HCT116 (cell line): ENCODE results near the gene SELENOS. TPM values are rescaled to one million over a fixed set of nuclear protein-coding genes. Genes with fewer than 3 reads are reported as not detected.
A peak's percentile ranks its signal among the peaks of the same experiment; 100 is the strongest.

Experiments used
- ATAC-seq: fragments of 200-7000 bp; cut with Tn5 transposase; 2 replicates; pipeline ENCODE4 v1.9.1; 2020; ENCODE audit warnings: mild to moderate bottlenecking, moderate library complexity
- BruUV-seq: library from RNA; stranded (reverse); fragments of 400-500 nt; replicated peaks from 2 replicates; lab custom pipeline; 2021; lab: Mats Ljungman, UMichigan
- CTCF ChIA-PET: fragments of 300-600 bp; sonication (Branson Sonifier 250); formaldehyde crosslinking; loops from one replicate; lab custom pipeline; 2021; ENCODE audit warnings: antibody characterized with exemption; lab: Charles Lee
- POLR2A ChIA-PET: fragments of 300-600, 350-600 bp; sonication (Branson Sonifier 250); formaldehyde crosslinking; loops from one replicate; lab custom pipeline; 2021; ENCODE audit warnings: antibody characterized with exemption; lab: Charles Lee
- RAD21 ChIA-PET, 2 experiments: fragments of 300-600 bp; sonication (Branson Sonifier 250); formaldehyde crosslinking; loops; one replicate each; lab custom pipeline; 2023; ENCODE audit warnings: low total read pairs in 2 of 2; ENCODE audit not compliant: uncharacterized antibody in 2 of 2, unreplicated experiment in 2 of 2, low non-redundant PET in 1 of 2; lab: Charles Lee
- DNase-seq: peaks from one replicate; pipeline ENCODE4 v3.0.0-alpha.2; 2010; ENCODE audit warnings: low read depth, low spot score
- H2AFZ ChIP-seq: fragments of 200-600 bp; shearing (Covaris generic), sonication (generic); 2 replicates; pipeline ENCODE4 v1.6.1; 2017; ENCODE audit warnings: low read depth, mixed run types, mixed read lengths, antibody characterized with exemption, low read length; ENCODE audit not compliant: poor library complexity, severe bottlenecking
- H3K27ac ChIP-seq: 2 replicates; pipeline ENCODE4 v1.5.1; 2012; ENCODE audit warnings: low read depth, low read length
- H3K27me3 ChIP-seq: fragments of 200-600 bp; sonication (generic); 2 replicates; pipeline ENCODE4 v1.6.1; 2016; ENCODE audit warnings: mixed run types, low read length, mixed read lengths; ENCODE audit not compliant: insufficient read depth
- H3K36me3 ChIP-seq, 2 experiments: fragments of 200-500 bp in 1 of 2; fragments of 200-600 bp in 1 of 2; sonication (Bioruptor generic) in 1 of 2; sonication (generic) in 1 of 2; 2 replicates each; pipeline versions ENCODE4 v1.5.1 to v1.6.1; 2014 to 2016; ENCODE audit warnings: low read length in 2 of 2, inconsistent platforms in 1 of 2, mixed read lengths in 1 of 2, mixed run types in 1 of 2; ENCODE audit not compliant: insufficient read depth in 2 of 2, control insufficient read depth in 1 of 2
- H3K4me1 ChIP-seq, 2 experiments: fragments of 200-600 bp in 1 of 2; sonication (generic) in 1 of 2; 2 replicates each; pipeline versions ENCODE4 v1.5.1 to v1.6.1; 2012 to 2017; ENCODE audit warnings: low read length in 2 of 2, inconsistent platforms in 1 of 2, mild to moderate bottlenecking in 1 of 2, mixed read lengths in 1 of 2, mixed run types in 1 of 2, moderate library complexity in 1 of 2; ENCODE audit not compliant: insufficient read depth in 2 of 2, control insufficient read depth in 1 of 2
- H3K4me2 ChIP-seq: fragments of 200-600 bp; sonication (generic); 2 replicates; pipeline ENCODE4 v1.6.1; 2017; ENCODE audit warnings: mixed run types, low read length, mixed read lengths
- H3K4me3 ChIP-seq, 2 experiments: fragments of 200-600 bp in 1 of 2; sonication (generic) in 1 of 2; replicated peaks in 1 of 2; 2 replicates each; pipeline ENCODE4 v1.5.1; 2011 to 2016; ENCODE audit warnings: low read length in 2 of 2, control low read depth in 1 of 2, low read depth in 1 of 2, mild to moderate bottlenecking in 1 of 2, mixed read lengths in 1 of 2, mixed run types in 1 of 2
- H3K79me2 ChIP-seq: fragments of 200-600 bp; sonication (generic); 2 replicates; pipeline ENCODE4 v1.6.1; 2017; ENCODE audit warnings: mild to moderate bottlenecking, mixed run types, low read length, moderate library complexity, mixed read lengths; ENCODE audit not compliant: insufficient read depth
- H3K9ac ChIP-seq: fragments of 200-600 bp; sonication (generic); 2 replicates; pipeline ENCODE4 v1.6.1; 2016; ENCODE audit warnings: low read length, mixed read lengths
- H3K9me2 ChIP-seq: fragments of 200-600 bp; sonication (generic), shearing (Covaris generic); 2 replicates; pipeline ENCODE4 v1.6.1; 2017; ENCODE audit warnings: mixed run types, mild to moderate bottlenecking, moderate library complexity; ENCODE audit not compliant: insufficient read depth
- H3K9me3 ChIP-seq, 2 experiments: fragments of 200-500 bp in 1 of 2; fragments of 200-600 bp in 1 of 2; sonication (Bioruptor generic) in 1 of 2; sonication (generic) in 1 of 2; 2 replicates each; pipeline ENCODE4 v1.6.1; 2014 to 2017; ENCODE audit warnings: low read length in 2 of 2, mixed read lengths in 2 of 2, inconsistent platforms in 1 of 2, low read depth in 1 of 2, mild to moderate bottlenecking in 1 of 2, mixed run types in 1 of 2, moderate library complexity in 1 of 2; ENCODE audit not compliant: control insufficient read depth in 1 of 2, insufficient read depth in 1 of 2
- H4K20me1 ChIP-seq: fragments of 200-600 bp; sonication (generic), shearing (Covaris generic); 2 replicates; pipeline ENCODE4 v1.6.1; 2017; ENCODE audit warnings: mixed run types, mild to moderate bottlenecking, moderate library complexity; ENCODE audit not compliant: insufficient read depth
- CBX3 ChIP-seq: IDR thresholded peaks from 2 replicates; pipeline ENCODE4 v1.6.1; 2012; ENCODE audit warnings: low read depth
- CEBPB ChIP-seq: IDR thresholded peaks from 2 replicates; pipeline ENCODE4 v1.6.1; 2012; ENCODE audit warnings: low read depth
- EGR1 ChIP-seq: IDR thresholded peaks from 2 replicates; pipeline ENCODE4 v1.6.1; 2012; ENCODE audit warnings: low read depth
- EZH2 ChIP-seq: fragments of 200-600 bp; sonication (generic); IDR thresholded peaks from 2 replicates; pipeline ENCODE4 v1.6.1; 2017; ENCODE audit warnings: antibody characterized with exemption, mixed run types
- EZH2phosphoT487 ChIP-seq: fragments of 200-600 bp; IDR thresholded peaks from 2 replicates; pipeline ENCODE4 v1.6.1; 2018; ENCODE audit warnings: antibody characterized with exemption, borderline replicate concordance
- FOSL1 ChIP-seq: IDR thresholded peaks from 2 replicates; pipeline ENCODE4 v1.6.1; 2012; ENCODE audit warnings: low read depth
- JUND ChIP-seq: IDR thresholded peaks from 2 replicates; pipeline ENCODE4 v1.6.1; 2012
- POLR2A ChIP-seq: IDR thresholded peaks from 2 replicates; pipeline ENCODE4 v1.7.0; 2011; ENCODE audit warnings: borderline replicate concordance; ENCODE audit not compliant: insufficient read depth, insufficient read length; ENCODE audit errors: extremely low read depth
- POLR2AphosphoS5 ChIP-seq: IDR thresholded peaks from 2 replicates; pipeline ENCODE4 v1.6.1; 2011; ENCODE audit warnings: mild to moderate bottlenecking, low read depth, low read length, moderate library complexity
- RAD21 ChIP-seq: IDR thresholded peaks from 2 replicates; pipeline ENCODE4 v1.6.1; 2012; ENCODE audit warnings: low read depth, mild to moderate bottlenecking
- SIN3A ChIP-seq: IDR thresholded peaks from 2 replicates; pipeline ENCODE4 v1.6.1; 2012; ENCODE audit warnings: low read depth
- SP1 ChIP-seq: IDR thresholded peaks from 2 replicates; pipeline ENCODE4 v1.6.1; 2012; ENCODE audit warnings: low read depth
- SRF ChIP-seq: IDR thresholded peaks from 2 replicates; pipeline ENCODE4 v1.6.1; 2012; ENCODE audit warnings: low read depth
- TCF7L2 ChIP-seq: IDR thresholded peaks from 2 replicates; pipeline ENCODE4 v1.7.0; 2011; ENCODE audit warnings: borderline replicate concordance, inconsistent platforms; ENCODE audit not compliant: insufficient read depth, insufficient read length; ENCODE audit errors: extremely low read depth
- YY1 ChIP-seq: IDR thresholded peaks from 2 replicates; pipeline ENCODE4 v1.6.1; 2011; ENCODE audit warnings: low read length, low read depth, moderate library complexity, mild to moderate bottlenecking; ENCODE audit not compliant: insufficient replicate concordance; ENCODE audit errors: extremely low read depth
- ZFX ChIP-seq: fragments of 450-650 bp; IDR thresholded peaks from 2 replicates; pipeline ENCODE4 v1.6.1; 2017
- ZNF274 ChIP-seq: fragments of 200-500 bp; sonication (Bioruptor generic); IDR thresholded peaks from 2 replicates; pipeline ENCODE4 v1.6.1; 2014; ENCODE audit warnings: mild to moderate bottlenecking, low read depth, low read length, inconsistent platforms
- intact Hi-C: fragments of 100-400 bp; cut with micrococcal nuclease; formaldehyde crosslinking; loops from 2 replicates; pipeline ENCODE4 v1.10.0; 2022
- total RNA-seq: library from RNA; stranded (reverse); gene quantifications from one replicate; pipeline ENCODE4 v1.2.1, GENCODE V29; 2021; ENCODE audit not compliant: unreplicated experiment
- TF ChIP-seq, protein P1 (sequence below): IDR thresholded peaks from 2 replicates; pipeline ENCODE4 v1.6.1; 2012
- TF ChIP-seq, protein P2 (sequence below): IDR thresholded peaks from 2 replicates; pipeline ENCODE4 v1.6.1; 2012; ENCODE audit warnings: low read depth
- TF ChIP-seq, protein P3 (sequence below), 3 experiments: fragments of 200-600 bp in 1 of 3; sonication (generic) in 1 of 3; IDR thresholded peaks in 2 of 3; conservative IDR thresholded peaks in 1 of 3; 2 replicates each; pipeline ENCODE4 v1.5.1; 2012 to 2017; ENCODE audit warnings: low read depth in 2 of 3, low read length in 2 of 3, antibody characterized with exemption in 1 of 3, borderline replicate concordance in 1 of 3, control low read depth in 1 of 3, mild to moderate bottlenecking in 1 of 3, mixed read lengths in 1 of 3, mixed run types in 1 of 3, moderate library complexity in 1 of 3; ENCODE audit not compliant: insufficient read depth in 1 of 3

Gene SELENOS
- total RNA-seq, 1 experiment from 2014 or later = 45.6 TPM

DNA sequence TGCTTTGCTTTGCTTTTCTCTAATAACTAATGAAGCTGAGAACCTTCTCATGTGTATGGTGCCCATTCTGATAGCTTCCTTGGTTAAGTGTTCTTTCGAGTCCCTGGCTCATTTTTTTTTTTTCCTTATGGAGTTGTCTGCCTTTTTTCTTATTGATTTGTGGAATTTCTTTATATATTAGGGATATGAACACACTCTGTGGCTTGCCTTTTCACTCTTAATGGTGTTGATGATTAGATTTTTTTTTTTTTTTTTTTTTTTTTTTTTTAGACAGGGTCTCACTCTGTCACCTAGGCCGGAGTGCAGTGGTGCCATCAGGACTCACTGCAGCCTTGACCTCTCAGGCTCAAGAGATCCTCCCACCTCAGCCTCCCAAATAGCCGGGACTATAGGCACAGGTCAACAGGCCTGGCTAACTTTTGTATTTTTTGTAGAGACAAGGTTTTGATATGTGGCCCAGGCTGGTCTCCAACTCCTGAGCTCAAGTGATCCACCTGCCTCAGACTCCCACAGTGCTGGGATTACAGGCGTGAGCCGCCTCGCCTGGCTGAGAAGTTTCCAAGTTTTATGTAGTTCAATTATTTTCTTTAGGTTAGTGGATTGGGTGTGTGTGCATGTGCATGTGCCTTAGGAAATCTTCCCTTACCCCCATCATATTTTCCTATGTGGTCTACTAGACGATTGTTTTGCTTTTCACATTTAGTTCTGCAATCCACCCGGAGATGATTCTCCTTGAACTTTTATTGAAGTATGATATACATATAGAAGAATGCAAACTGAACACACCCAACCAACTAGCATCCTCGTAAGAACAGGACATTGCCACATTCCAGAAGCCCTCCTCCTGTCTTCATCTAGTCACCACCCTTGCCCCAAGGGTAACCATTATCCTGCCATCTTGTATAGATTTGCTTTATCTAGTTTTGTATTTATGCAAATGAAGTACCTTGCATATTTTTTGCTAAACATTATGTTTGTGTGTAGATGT lies 19.4 kb upstream of the SELENOS start:
- no TSS peak for BruUV-seq
- Histone ChIP-seq H3K9ac (no peak overlapping the region; the same call in 1 of the 2 replicates), H2AFZ (no peak overlapping the region), H4K20me1 (peaks cover 24% of the 10 kb centered on the region; the same call in 1 of the 2 replicates), H3K9me2 (no peaks in the 10 kb centered on the region), H3K79me2 (peaks cover 34% of the 10 kb centered on the region), H3K4me2 (peak overlapping the region; percentile 90), H3K9me3 (no peaks in the 10 kb centered on the region), H3K27ac (no peak overlapping the region), H3K36me3 (peaks cover 2 to 9% of the 10 kb centered on the region in 2 experiments; a peak in 2 of 4 replicates), H3K4me3 (peak overlapping the region; percentile 57 to 96; a peak in 3 of 4 replicates), H3K4me1 (peaks cover 15 to 28% of the 10 kb centered on the region in 2 experiments), H3K27me3 (no peaks in the 10 kb centered on the region)
- ChIA-PET RAD21 (no interaction called here), CTCF (interaction anchor here (1.5 kb wide), 1 partner anchor 205 kb away, joined by 4 read pairs; no protein-coding TSS in a partner anchor), POLR2A (no interaction called here)
- intact Hi-C loops = no loop called here
- no peak for ATAC-seq
- TF ChIP-seq SIN3A (no peak), SP1 (no peak), POLR2AphosphoS5 (no peak), CBX3 (no peak), EZH2 (no peak), FOSL1 (no peak), SRF (no peak), RAD21 (no peak), EZH2phosphoT487 (no peak), ZNF274 (no peak), JUND (no peak), CEBPB (no peak), ZFX (no peak), YY1 (no peak), EGR1 (no peak), TCF7L2 (no peak), POLR2A (no peak)
- TF ChIP-seq, protein P1, sequence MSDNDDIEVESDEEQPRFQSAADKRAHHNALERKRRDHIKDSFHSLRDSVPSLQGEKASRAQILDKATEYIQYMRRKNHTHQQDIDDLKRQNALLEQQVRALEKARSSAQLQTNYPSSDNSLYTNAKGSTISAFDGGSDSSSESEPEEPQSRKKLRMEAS = no peak
- TF ChIP-seq, protein P2, sequence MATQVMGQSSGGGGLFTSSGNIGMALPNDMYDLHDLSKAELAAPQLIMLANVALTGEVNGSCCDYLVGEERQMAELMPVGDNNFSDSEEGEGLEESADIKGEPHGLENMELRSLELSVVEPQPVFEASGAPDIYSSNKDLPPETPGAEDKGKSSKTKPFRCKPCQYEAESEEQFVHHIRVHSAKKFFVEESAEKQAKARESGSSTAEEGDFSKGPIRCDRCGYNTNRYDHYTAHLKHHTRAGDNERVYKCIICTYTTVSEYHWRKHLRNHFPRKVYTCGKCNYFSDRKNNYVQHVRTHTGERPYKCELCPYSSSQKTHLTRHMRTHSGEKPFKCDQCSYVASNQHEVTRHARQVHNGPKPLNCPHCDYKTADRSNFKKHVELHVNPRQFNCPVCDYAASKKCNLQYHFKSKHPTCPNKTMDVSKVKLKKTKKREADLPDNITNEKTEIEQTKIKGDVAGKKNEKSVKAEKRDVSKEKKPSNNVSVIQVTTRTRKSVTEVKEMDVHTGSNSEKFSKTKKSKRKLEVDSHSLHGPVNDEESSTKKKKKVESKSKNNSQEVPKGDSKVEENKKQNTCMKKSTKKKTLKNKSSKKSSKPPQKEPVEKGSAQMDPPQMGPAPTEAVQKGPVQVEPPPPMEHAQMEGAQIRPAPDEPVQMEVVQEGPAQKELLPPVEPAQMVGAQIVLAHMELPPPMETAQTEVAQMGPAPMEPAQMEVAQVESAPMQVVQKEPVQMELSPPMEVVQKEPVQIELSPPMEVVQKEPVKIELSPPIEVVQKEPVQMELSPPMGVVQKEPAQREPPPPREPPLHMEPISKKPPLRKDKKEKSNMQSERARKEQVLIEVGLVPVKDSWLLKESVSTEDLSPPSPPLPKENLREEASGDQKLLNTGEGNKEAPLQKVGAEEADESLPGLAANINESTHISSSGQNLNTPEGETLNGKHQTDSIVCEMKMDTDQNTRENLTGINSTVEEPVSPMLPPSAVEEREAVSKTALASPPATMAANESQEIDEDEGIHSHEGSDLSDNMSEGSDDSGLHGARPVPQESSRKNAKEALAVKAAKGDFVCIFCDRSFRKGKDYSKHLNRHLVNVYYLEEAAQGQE = no peak
- TF ChIP-seq, protein P3, sequence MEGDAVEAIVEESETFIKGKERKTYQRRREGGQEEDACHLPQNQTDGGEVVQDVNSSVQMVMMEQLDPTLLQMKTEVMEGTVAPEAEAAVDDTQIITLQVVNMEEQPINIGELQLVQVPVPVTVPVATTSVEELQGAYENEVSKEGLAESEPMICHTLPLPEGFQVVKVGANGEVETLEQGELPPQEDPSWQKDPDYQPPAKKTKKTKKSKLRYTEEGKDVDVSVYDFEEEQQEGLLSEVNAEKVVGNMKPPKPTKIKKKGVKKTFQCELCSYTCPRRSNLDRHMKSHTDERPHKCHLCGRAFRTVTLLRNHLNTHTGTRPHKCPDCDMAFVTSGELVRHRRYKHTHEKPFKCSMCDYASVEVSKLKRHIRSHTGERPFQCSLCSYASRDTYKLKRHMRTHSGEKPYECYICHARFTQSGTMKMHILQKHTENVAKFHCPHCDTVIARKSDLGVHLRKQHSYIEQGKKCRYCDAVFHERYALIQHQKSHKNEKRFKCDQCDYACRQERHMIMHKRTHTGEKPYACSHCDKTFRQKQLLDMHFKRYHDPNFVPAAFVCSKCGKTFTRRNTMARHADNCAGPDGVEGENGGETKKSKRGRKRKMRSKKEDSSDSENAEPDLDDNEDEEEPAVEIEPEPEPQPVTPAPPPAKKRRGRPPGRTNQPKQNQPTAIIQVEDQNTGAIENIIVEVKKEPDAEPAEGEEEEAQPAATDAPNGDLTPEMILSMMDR (IDR thresholded peaks at IDR 0.05 in 2 of 3, conservative IDR thresholded peaks at IDR 0.05 in 1 of 3; ENCODE audit: borderline replicate concordance in 1 of 3, insufficient read depth in 1 of 3, low read depth in 2 of 3, low read length in 2 of 3) = no peak
- no peak for DNase-seq
